H9 (cell line): ENCODE data around the gene MXRA7. TPM values are rescaled to one million over a fixed set of nuclear protein-coding genes. Genes with fewer than 3 reads are reported as not detected.

Source experiments
- DNase-seq: peaks from one replicate; pipeline ENCODE4 v3.0.0-alpha.2; 2017
- H2AFZ ChIP-seq: one replicate; pipeline ENCODE4 v1.6.1; 2013; ENCODE audit warnings: mild to moderate bottlenecking, low read length, control low read depth, moderate library complexity
- H2AK5ac ChIP-seq: 2 replicates; pipeline ENCODE4 v1.6.1; 2013; ENCODE audit warnings: low read length, control low read depth, mixed read lengths; ENCODE audit not compliant: insufficient read length
- H2BK120ac ChIP-seq: one replicate; pipeline ENCODE4 v1.6.1; 2013; ENCODE audit warnings: low read depth, mild to moderate bottlenecking, low read length, control low read depth, inconsistent platforms; ENCODE audit not compliant: poor library complexity, severe bottlenecking
- H2BK12ac ChIP-seq: 2 replicates; pipeline ENCODE4 v1.6.1; 2013; ENCODE audit warnings: low read length, control low read depth, mixed read lengths, low read depth; ENCODE audit not compliant: insufficient read length
- H2BK15ac ChIP-seq: 2 replicates; pipeline ENCODE4 v1.6.1; 2013; ENCODE audit warnings: low read depth, low read length, control low read depth
- H2BK20ac ChIP-seq: one replicate; pipeline ENCODE4 v1.6.1; 2013; ENCODE audit warnings: low read depth, mild to moderate bottlenecking, low read length, control low read depth, inconsistent platforms; ENCODE audit not compliant: poor library complexity, severe bottlenecking
- H2BK5ac ChIP-seq: 2 replicates; pipeline ENCODE4 v1.6.1; 2013; ENCODE audit warnings: low read length, control low read depth, mixed read lengths; ENCODE audit not compliant: insufficient read length
- H3K14ac ChIP-seq: 2 replicates; pipeline ENCODE4 v1.6.1; 2013; ENCODE audit warnings: low read length, control low read depth; ENCODE audit not compliant: insufficient read depth
- H3K18ac ChIP-seq: 2 replicates; pipeline ENCODE4 v1.6.1; 2013; ENCODE audit warnings: low read depth, mild to moderate bottlenecking, mixed read lengths, low read length, control low read depth; ENCODE audit not compliant: insufficient read length
- H3K23ac ChIP-seq: 2 replicates; pipeline ENCODE4 v1.6.1; 2013; ENCODE audit warnings: low read length, control low read depth, mixed read lengths, low read depth; ENCODE audit not compliant: insufficient read length
- H3K23me2 ChIP-seq: 2 replicates; pipeline ENCODE4 v1.6.1; 2013; ENCODE audit warnings: low read depth, mild to moderate bottlenecking, mixed read lengths, low read length, control low read depth; ENCODE audit not compliant: insufficient read length, poor library complexity, severe bottlenecking
- H3K27ac ChIP-seq: 2 replicates; pipeline ENCODE4 v1.5.1; 2013; ENCODE audit warnings: low read length, control low read depth, mixed read lengths, low read depth; ENCODE audit not compliant: insufficient read length
- H3K27me3 ChIP-seq: 2 replicates; pipeline ENCODE4 v1.6.1; 2013; ENCODE audit warnings: low read length, control low read depth, inconsistent platforms; ENCODE audit not compliant: insufficient read depth
- H3K4ac ChIP-seq: 2 replicates; pipeline ENCODE4 v1.6.1; 2013; ENCODE audit warnings: low read depth, mild to moderate bottlenecking, control low read depth, inconsistent platforms, low read length, moderate library complexity
- H3K4me1 ChIP-seq: 2 replicates; pipeline ENCODE4 v1.6.1; 2013; ENCODE audit warnings: low read length, control low read depth, inconsistent platforms; ENCODE audit not compliant: insufficient read depth
- H3K4me2 ChIP-seq: 2 replicates; pipeline ENCODE4 v1.6.1; 2013; ENCODE audit warnings: low read length, control low read depth, mixed read lengths; ENCODE audit not compliant: insufficient read length, insufficient read depth
- H3K56ac ChIP-seq: 2 replicates; pipeline ENCODE4 v1.6.1; 2013; ENCODE audit warnings: low read depth, mild to moderate bottlenecking, mixed read lengths, low read length, control low read depth; ENCODE audit not compliant: insufficient read length
- H3K79me1 ChIP-seq: 2 replicates; pipeline ENCODE4 v1.6.1; 2013; ENCODE audit warnings: low read depth, mild to moderate bottlenecking, moderate library complexity, low read length, control low read depth, inconsistent platforms; ENCODE audit not compliant: insufficient read depth, poor library complexity, severe bottlenecking
- H3K79me2 ChIP-seq: 2 replicates; pipeline ENCODE4 v1.6.1; 2013; ENCODE audit warnings: low read length, control low read depth, inconsistent platforms; ENCODE audit not compliant: insufficient read depth
- H3K9ac ChIP-seq: 2 replicates; pipeline ENCODE4 v1.6.1; 2013; ENCODE audit warnings: low read length, control low read depth, mixed read lengths; ENCODE audit not compliant: insufficient read length; ENCODE audit errors: extremely low read depth
- H3K9me3 ChIP-seq: one replicate; pipeline ENCODE4 v1.6.1; 2013; ENCODE audit warnings: low read depth, low read length, inconsistent platforms; ENCODE audit not compliant: control insufficient read depth
- H3T11ph ChIP-seq: one replicate; pipeline ENCODE4 v1.6.1; 2013; ENCODE audit warnings: mild to moderate bottlenecking, low read length, control low read depth, inconsistent platforms
- H4K20me1 ChIP-seq: one replicate; pipeline ENCODE4 v1.6.1; 2013; ENCODE audit not compliant: control insufficient read depth, insufficient read length, insufficient read depth
- H4K5ac ChIP-seq: 2 replicates; pipeline ENCODE4 v1.6.1; 2013; ENCODE audit warnings: low read depth, mild to moderate bottlenecking, mixed read lengths, low read length, control low read depth; ENCODE audit not compliant: insufficient read length
- H4K8ac ChIP-seq: replicated peaks from 2 replicates; pipeline ENCODE4 v1.6.1; 2013; ENCODE audit warnings: low read length, control low read depth, mixed read lengths, low read depth; ENCODE audit not compliant: insufficient read length
- H4K91ac ChIP-seq: 2 replicates; pipeline ENCODE4 v1.6.1; 2013; ENCODE audit warnings: low read depth, mild to moderate bottlenecking, moderate library complexity, mixed read lengths, low read length, control low read depth; ENCODE audit not compliant: insufficient read length
- H3K27ac Mint-ChIP-seq, 3 experiments: 2 replicates in 2 of 3; 3 replicates in 1 of 3; pipeline ENCODE4 v1.8.0; 2020 to 2021; ENCODE audit warnings: mixed read lengths in 3 of 3, mild to moderate bottlenecking in 1 of 3, moderate library complexity in 1 of 3
- H3K27me3 Mint-ChIP-seq: 2 replicates; pipeline ENCODE4 v1.8.0; 2021; ENCODE audit warnings: low read depth, mild to moderate bottlenecking, moderate library complexity, mixed read lengths
- H3K36me3 Mint-ChIP-seq, 3 experiments: 2 replicates in 2 of 3; 3 replicates in 1 of 3; pipeline ENCODE4 v1.8.0; 2020 to 2021; ENCODE audit warnings: low read depth in 3 of 3, mixed read lengths in 3 of 3; ENCODE audit not compliant: insufficient read depth in 1 of 3
- H3K4me1 Mint-ChIP-seq, 2 experiments: 2 replicates each; pipeline ENCODE4 v1.8.0; 2020; ENCODE audit warnings: mixed read lengths in 2 of 2
- H3K4me3 Mint-ChIP-seq, 2 experiments: 2 replicates in 1 of 2; 3 replicates in 1 of 2; pipeline ENCODE4 v1.8.0; 2020 to 2021; ENCODE audit warnings: mild to moderate bottlenecking in 2 of 2, mixed read lengths in 2 of 2, moderate library complexity in 1 of 2
- H3K9me3 Mint-ChIP-seq, 2 experiments: 2 replicates in 1 of 2; 3 replicates in 1 of 2; pipeline ENCODE4 v1.8.0; 2020; ENCODE audit warnings: mild to moderate bottlenecking in 2 of 2, mixed read lengths in 2 of 2, moderate library complexity in 1 of 2
- WGBS: extraction: QIAGEN DNeasy Blood & Tissue Kit; methylation state at CpG from one replicate; pipeline ENCODE4 v1.1.7; 2013; ENCODE audit warnings: missing lambda C conversion rate, low lambda C conversion rate, mixed read lengths; ENCODE audit not compliant: insufficient read length; ENCODE audit errors: extremely low coverage; 5-methylcytosine and 5-hydroxymethylcytosine counted together
- total RNA-seq: library from RNA; stranded (reverse); gene quantifications from 2 replicates; pipeline ENCODE4 v1.2.1, GENCODE V29; 2021
- TF ChIP-seq, protein P1 (sequence below): fragments of 200-600 bp; sonication (generic); conservative IDR thresholded peaks from 3 replicates; pipeline ENCODE4 v1.8.0; 2021; ENCODE audit warnings: antibody characterized with exemption, mild to moderate bottlenecking

The MXRA7 gene
- total RNA-seq, 1 experiment from 2014 or later = 28.2 TPM

- Histone ChIP-seq H3K79me1 (no peaks in the 10 kb centered on the region), H3K9me3 (no peaks in the 10 kb centered on the region), H3K4me2 (no peak overlapping the region), H3K79me2 (no peaks in the 10 kb centered on the region), H3K14ac (no peak overlapping the region), H2BK20ac (no peak overlapping the region), H2BK15ac (no peak overlapping the region), H3K4me1 (peaks cover 3% of the 10 kb centered on the region; the same call in 1 of the 2 replicates), H3K9ac (no peak overlapping the region), H3K18ac (no peak overlapping the region), H4K20me1 (no peaks in the 10 kb centered on the region), H2BK120ac (no peak overlapping the region), H3K27ac (no peak overlapping the region), H2BK5ac (no peak overlapping the region), H2AK5ac (no peak overlapping the region), H3K23ac (no peak overlapping the region), H4K5ac (no peak overlapping the region), H4K8ac (no peak overlapping the region), H3K23me2 (no peaks in the 10 kb centered on the region), H3K56ac (no peak overlapping the region), H3K27me3 (no peaks in the 10 kb centered on the region), H3K4ac (no peak overlapping the region), H3T11ph (no peak overlapping the region), H2BK12ac (no peak overlapping the region), H4K91ac (no peak overlapping the region), H2AFZ (no peak overlapping the region)
- Mint-ChIP-seq H3K9me3 (no peaks in the 10 kb centered on the region), H3K4me3 (no peak overlapping the region), H3K27me3 (no peaks in the 10 kb centered on the region), H3K36me3 (no peaks in the 10 kb centered on the region), H3K27ac (no peak overlapping the region), H3K4me1 (peaks cover 16 to 36% of the 10 kb centered on the region in 2 experiments)
- no peak for DNase-seq
- TF ChIP-seq, protein P1, sequence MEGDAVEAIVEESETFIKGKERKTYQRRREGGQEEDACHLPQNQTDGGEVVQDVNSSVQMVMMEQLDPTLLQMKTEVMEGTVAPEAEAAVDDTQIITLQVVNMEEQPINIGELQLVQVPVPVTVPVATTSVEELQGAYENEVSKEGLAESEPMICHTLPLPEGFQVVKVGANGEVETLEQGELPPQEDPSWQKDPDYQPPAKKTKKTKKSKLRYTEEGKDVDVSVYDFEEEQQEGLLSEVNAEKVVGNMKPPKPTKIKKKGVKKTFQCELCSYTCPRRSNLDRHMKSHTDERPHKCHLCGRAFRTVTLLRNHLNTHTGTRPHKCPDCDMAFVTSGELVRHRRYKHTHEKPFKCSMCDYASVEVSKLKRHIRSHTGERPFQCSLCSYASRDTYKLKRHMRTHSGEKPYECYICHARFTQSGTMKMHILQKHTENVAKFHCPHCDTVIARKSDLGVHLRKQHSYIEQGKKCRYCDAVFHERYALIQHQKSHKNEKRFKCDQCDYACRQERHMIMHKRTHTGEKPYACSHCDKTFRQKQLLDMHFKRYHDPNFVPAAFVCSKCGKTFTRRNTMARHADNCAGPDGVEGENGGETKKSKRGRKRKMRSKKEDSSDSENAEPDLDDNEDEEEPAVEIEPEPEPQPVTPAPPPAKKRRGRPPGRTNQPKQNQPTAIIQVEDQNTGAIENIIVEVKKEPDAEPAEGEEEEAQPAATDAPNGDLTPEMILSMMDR = no peak
- WGBS = no CpG with 5 or more reads among the region's 11 CpGs
Measured at GRCh38 chr17:76689859-76690258, 20.9 kb downstream of the MXRA7 start.
